GM18868 (cell line): Measurements from ENCODE around the gene SNTN.
A peak's percentile ranks its signal among the peaks of the same experiment; 100 is the strongest.

Source experiments
- ATAC-seq: cut with Tn5 transposase; IDR thresholded peaks from one replicate; pipeline ENCODE4 v1.9.1; 2021; ENCODE audit warnings: mild to moderate bottlenecking, moderate library complexity; ENCODE audit not compliant: unreplicated experiment

SNTN gene

DNA sequence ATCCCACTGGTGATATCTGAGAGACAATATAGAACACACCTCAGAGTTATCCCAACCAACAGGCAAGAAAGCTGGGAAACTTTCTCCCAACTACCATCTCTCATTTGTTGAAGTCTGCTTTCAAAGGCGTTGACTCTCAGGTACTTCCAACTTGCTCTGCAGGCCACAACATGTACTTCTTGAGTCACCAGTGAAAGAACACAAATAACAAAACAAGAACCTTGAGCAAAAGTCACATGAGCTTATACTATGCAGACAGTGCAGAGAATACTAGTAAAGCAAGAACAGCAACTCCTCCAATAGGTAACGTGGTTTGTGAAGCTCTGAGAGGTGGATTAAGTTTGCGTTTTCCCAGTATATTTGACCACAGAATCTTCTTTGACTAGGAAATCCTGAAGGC, 20.6 kb downstream of the SNTN start:
- no peak for ATAC-seq

DNA sequence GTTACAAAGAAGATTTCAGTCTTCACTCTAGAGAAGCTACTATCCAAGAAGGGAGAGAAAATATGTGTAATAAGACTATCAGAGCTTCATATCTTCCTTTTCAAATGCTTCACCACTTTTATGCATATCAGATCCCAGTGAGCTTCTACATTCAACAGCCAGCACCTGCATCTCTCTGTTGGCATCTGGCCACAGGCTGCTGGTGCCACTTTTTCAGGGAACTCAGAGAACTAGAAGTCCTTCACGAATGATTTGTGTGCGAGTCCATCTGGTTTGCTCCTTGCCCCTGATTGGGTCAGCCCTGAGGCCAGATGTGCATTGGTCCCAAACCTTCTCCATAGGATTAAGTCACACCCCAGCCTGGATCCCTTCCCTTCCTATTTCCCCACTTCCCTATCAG, 22.1 kb downstream of the SNTN start:
- ATAC-seq = no peak

DNA sequence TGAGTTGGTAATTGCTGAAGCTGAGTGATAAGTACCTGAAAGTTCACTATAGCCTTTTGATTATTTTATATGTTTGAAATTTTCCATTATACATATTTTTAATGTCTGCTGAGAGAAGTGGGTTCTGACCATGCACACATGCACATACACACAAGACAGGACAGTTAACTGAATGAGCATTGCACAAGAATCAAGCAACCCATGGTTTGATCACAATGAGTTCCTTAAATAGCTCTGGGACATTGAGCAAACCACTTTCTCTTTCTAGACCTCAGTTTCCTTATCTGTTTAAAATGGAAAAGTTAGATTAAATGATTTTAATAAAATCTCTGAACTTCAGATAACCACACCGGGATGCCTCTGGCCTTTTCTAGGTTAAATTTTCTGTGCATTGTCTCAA, 26.7 kb downstream of the SNTN start:
- no peak for ATAC-seq

DNA sequence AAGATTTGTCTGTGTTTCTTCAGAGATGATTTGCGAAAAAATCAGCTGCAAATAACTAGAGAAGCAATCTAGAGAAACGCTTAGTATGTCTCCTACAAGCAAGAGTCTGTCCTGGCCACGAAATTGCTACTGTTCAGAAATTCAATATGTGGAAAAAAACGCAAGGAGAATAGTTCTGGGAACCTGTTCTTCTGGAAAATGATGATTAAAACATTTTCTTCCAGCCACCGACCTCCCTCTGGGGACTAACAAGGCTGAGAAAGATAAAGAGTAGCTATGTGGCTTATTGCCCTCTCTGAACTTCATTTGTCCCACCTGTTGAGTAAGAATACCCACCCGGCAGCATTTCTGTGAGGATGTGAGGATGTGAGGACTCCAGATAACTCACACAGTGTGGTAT, 31.6 kb downstream of the SNTN start:
- no peak for ATAC-seq

DNA sequence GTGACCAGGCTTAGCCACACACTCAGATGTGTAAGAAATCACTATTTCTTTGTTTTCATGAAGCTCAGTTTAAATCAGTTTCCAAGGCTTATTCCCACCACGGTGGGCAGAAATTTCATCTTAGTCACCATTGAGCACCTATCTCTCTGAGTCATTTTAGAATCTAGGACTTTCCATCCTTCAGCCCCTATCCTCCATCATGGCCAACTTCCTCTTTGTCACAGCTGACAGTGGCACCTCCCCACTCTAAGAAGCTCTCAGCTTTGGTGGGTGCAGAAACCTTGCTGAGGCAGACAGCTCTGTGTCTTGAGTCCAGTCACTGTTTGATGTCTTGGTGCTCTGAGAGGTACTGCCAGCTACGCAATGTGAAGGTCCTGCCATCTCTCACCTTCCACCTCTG, 32.9 kb downstream of the SNTN start:
- ATAC-seq = peak; percentile 75

DNA sequence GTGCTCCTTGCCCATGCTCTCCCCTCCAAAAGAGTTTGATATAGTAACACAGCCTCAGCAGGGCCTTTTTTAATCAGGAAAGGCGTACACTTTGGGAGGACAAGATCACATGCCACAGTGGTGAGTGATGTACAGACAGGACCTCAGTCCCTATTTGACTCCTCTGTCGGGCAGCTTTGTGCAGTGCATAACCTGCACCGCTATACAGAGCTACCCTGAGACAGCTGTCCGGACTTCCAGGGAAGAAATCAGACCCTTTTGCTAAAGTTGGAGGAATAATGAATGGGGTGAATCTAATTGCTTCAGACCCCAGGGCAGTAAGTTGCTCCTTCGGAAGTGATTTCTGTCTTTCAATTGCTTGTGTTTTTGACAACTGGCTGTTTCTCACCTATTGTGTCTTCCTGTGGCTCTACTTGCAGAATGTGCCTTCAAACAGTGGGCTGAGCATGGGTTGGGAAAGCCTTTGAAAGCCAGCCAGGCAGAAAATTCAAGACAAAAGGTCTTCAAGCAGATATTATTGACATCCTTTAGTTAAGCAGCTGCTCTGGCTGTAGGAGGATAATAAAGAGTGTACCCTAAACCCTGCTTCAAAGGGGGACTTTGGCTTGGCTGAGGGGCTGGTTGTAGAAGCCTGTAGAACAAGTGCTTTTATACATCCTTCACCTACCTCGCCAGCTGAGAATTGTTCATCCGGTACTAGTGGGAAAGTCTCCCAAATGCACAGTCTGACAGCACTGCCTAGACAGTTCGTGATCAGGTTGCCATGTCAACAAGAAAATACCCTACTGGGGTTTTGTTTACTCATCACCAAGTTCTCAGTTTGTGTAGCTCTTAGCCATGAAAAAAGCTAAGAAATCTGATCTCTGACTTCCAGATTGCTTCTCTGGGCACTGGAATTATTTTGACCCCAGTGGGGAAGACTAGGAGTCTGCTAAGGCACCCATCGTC, 35.1 kb downstream of the SNTN start:
- ATAC-seq = peak; percentile 57

DNA sequence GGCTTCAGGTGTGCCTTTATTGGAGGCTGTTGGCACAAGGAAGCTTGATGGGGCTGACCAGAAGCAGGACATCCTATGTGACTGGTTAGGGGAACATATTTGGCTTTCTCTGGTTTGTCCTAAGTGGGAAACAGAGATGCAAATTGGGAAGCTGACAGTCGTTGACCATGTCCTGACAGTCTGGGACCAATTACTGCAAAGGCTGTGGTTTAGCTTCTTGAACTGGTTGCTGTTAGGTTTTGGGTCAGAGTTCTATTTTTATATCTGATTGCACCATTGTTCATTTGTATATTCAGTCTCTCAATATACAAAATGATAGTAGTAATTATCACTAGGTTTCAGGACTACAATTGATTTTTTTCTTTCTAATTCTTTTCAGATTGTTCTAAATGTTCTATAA, 36.8 kb downstream of the SNTN start:
- no peak for ATAC-seq

DNA sequence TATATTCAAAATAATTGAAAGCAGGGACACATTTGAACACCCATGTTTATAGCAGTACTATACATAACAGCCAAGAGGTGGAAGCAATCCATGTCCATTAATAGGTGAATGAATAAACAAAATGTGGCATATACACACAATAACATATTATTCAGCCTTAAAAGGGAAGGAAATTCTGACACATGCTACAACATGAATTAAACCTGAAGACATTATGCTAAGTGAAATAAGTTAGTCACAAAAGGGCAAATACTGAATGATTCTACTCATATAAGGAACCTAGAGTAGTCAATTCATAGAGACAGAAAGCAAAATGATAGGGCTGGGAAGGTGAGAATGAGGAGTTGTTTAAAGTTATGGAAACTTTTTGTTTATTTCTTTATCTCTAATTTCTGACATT, 40.9 kb downstream of the SNTN start:
- no peak for ATAC-seq

DNA sequence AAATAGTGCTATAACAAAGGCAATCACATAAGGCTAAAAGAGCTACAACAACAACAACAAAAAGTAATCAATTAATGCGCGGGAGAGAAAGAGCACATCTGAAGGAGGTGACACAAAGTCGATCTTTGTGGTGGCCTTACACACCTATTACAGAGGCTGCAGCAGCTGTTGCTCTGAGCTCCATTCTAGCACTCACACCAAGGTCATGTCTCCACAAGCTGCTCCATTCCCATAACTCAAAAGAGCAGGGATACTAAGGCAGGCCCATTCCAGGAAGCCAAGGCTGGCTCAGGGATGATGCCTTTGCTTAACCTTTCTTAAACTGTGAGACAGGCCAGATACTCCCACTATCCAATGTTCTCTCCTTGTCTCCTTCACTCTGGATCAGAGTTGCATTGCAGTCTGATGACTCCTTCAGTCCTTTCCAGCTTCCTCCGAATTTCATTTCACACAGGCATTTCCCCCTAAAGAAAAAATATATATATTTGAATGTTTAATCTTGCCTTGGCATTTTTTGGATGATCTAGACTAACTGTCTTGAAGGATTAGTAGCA, 52.7 kb downstream of the SNTN start:
- ATAC-seq = no peak

DNA sequence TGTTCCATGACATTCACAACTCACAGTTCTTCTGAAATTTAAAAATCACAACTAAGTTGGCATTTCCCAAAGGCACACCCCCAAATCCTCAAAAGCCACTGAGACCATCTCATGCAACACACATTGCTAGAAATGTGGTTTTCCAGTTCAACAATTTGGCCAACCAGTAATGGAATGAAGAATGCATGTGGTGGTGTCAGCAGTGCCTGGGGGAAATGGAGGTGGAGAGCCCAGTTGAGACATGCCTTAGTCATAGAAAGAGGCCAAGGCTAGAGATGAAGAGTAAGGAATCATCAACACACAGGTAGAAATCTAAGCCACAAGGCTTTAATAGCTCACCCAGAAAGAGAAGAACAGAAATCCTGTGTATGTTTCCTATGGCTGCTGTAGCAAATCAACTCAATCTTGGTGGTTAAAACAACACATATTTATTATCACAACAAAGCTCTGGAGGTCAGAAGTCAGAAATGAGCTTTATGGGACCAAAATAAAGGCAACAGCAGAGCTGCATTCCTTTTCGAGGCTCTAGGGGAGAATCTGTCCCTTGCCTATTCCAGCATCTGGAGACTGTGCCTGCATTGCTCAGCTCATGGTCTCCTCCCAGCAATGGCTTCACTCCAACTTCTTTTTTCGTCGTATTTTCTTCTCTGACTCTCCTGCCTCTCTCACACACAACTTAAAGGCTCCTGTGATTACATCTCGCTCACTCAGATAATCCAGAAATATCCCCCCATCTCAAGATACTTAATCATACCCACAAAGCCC, 54.0 kb downstream of the SNTN start:
- no peak for ATAC-seq

DNA sequence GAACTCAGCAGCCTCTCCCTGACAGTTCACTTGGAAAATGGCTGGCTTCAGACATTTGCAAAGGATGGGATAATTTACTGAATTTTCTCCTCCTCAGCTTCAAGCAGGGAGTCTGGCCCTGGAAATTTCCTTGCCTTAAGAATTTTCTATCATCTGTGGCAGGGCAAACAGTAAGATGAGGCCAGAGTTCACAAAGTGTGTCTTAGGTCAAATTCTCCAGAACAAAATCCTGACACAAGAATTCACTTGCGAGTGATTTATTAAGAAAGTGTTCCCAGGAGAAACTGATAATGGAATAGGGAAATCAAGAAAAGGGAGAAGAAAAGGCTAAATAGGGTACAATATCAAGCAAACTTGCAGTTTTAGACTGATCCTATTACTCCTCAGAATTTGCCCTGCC, 55.3 kb downstream of the SNTN start:
- ATAC-seq = no peak

DNA sequence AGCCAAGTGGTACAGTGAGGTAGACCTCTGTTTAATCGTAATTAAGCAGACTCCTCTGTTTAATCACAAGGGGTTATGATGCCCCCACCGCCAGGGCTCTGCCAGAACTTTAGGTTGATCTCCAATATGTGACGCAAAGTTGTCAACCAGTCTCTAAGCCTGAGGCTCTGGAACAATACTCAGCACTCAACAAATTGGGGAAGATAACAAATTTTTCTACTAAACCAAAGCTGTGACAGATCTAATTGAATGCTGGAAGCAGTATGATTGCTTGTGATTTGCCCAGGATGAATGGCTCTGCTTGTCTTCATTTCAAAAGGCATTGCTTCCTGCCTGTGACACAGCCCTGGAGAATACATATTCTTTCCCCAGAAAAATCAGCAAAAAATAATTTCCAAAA, 57.1 kb downstream of the SNTN start:
- no peak for ATAC-seq
